ENCODE results near the gene PRIMA1. TPM values are rescaled to one million over a fixed set of nuclear protein-coding genes. Genes with fewer than 3 reads are reported as not detected.

PRIMA1 gene
- total RNA-seq (2013; cell fraction: nucleolus; rRNA removed): not detected in 2 replicates
- total RNA-seq (2014; rRNA removed) (not detected in 2 replicates), total RNA-seq (2014; rRNA removed; fragmentation: Illumina TruSeq; extraction: Trizol) (not detected in 2 replicates), total RNA-seq (2021) (not detected in 2 replicates), polyA plus RNA-seq (2011; rRNA removed) (not detected in 2 replicates), polyA plus RNA-seq (2014; fragmentation: Illumina TruSeq; extraction: Trizol) (not detected in 2 replicates), polyA plus RNA-seq (2014; fragmentation: Nextera tagmentation; extraction: Ambion mirVana) (not detected), polyA plus RNA-seq (2014; rRNA removed) (not detected in 2 replicates), polyA plus RNA-seq (2016; fragmentation: Nextera tagmentation; extraction: Ambion mirVana) (not detected), polyA minus RNA-seq (2011; rRNA and poly(A)+ RNA removed) (not detected in 2 replicates), Bru-seq, nascent RNA (percentile 1 among the genes with signal in this experiment), BruChase-seq, experiment 1, labeled RNA remaining after a 6-hour chase (percentile 1 among the genes with signal in this experiment), BruChase-seq, experiment 2, labeled RNA remaining after a 2-hour chase (percentile 6 among the genes with signal in this experiment)
- polyA plus RNA-seq (2011; ENCODE audit: low read depth): not detected
- polyA plus RNA-seq (2011; cell fraction: cytosol; rRNA removed): not detected in 2 replicates
- polyA plus RNA-seq (2011; cell fraction: nucleus; rRNA removed): not detected in 2 replicates
- polyA plus RNA-seq (2012): not detected in 2 replicates
- not detected in 2 replicates for polyA minus RNA-seq (2011; cell fraction: cytosol; rRNA and poly(A)+ RNA removed)
- polyA minus RNA-seq (2011; cell fraction: nucleus; rRNA and poly(A)+ RNA removed): not detected in 2 replicates
- long read RNA-seq, experiment 1: 0 reads
- long read RNA-seq, experiment 2: 0 reads

GRCh38 chr14:93788293-93788542 is at the start of gene PRIMA1:
Gene PRIMA1, minus strand, starts transcription at chr14:93788485. Its CDS starts 767 bp downstream, at chr14:93787718.
- WGBS (ENCODE audit: insufficient coverage, insufficient replicate concordance, low lambda C conversion rate, missing lambda C conversion rate): 19% methylated on average over 24 of the region's 24 CpGs
- no peak within 1 kb of the TSS for H2AFZ ChIP-seq (ENCODE audit: control insufficient read depth, low read depth, low read length)
- H3K4me2 ChIP-seq (ENCODE audit: control insufficient read depth, insufficient read depth): no peak within 1 kb of the TSS
- H3K9me3 ChIP-seq (replicated peaks; ENCODE audit: control insufficient read depth, insufficient read depth, low read length): no peaks in the 10 kb centered on the region; the same call in 2 of the 3 replicates
- DNase-seq (ENCODE audit: low read depth, low spot score) (no peak), ATAC-seq (no peak), FAIRE-seq (no peak)
- H3K79me2 ChIP-seq (ENCODE audit: control insufficient read depth, insufficient read depth, low read length): no peaks in the 10 kb centered on the region
- BruUV-seq (replicated peaks): no TSS peak
- H3K36me3 ChIP-seq (ENCODE audit: control insufficient read depth in 2 of 2, insufficient read depth in 2 of 2, low read length in 1 of 2): no peaks in the 10 kb centered on the region
- CTCF ChIA-PET: no interaction called here
- intact Hi-C loops (cut with micrococcal nuclease; ENCODE audit: unreplicated experiment) (no loop called here), in situ Hi-C loops (cut with MboI) (no loop called here)
- SMC1A ChIA-PET (ENCODE audit: uncharacterized antibody, unreplicated experiment): no interaction called here
- no peak for TF ChIP-seq KDM1A (IDR thresholded peaks at IDR 0.05; ENCODE audit: borderline replicate concordance)
- TF ChIP-seq BACH1 (IDR thresholded peaks at IDR 0.05; ENCODE audit: borderline replicate concordance): no peak
- TF ChIP-seq SMARCA5 (IDR thresholded peaks at IDR 0.05): no peak
- no peak for TF ChIP-seq POLR2AphosphoS2 (IDR thresholded peaks at IDR 0.05; ENCODE audit: low read depth, low read length)
- TF ChIP-seq ZNF592 (IDR thresholded peaks at IDR 0.05): no peak
- no peak for TF ChIP-seq IRF4 (IDR thresholded peaks at IDR 0.05; ENCODE audit: low read depth, low read length)
- no peak for TF ChIP-seq BCLAF1 (IDR thresholded peaks at IDR 0.05)
- TF ChIP-seq CREM (IDR thresholded peaks at IDR 0.05; ENCODE audit: low read depth): no peak
- TF ChIP-seq BCL11A (IDR thresholded peaks at IDR 0.05; ENCODE audit: low read depth, low read length): no peak
- TF ChIP-seq DPF2 (IDR thresholded peaks at IDR 0.05): no peak
- no peak for TF ChIP-seq SREBF1 (IDR thresholded peaks at IDR 0.05; ENCODE audit: low read length)
- no peak for TF ChIP-seq ATF3 (IDR thresholded peaks at IDR 0.05; ENCODE audit: borderline replicate concordance, extremely low read depth, low read depth, low read length)
- TF ChIP-seq ZNF207 (IDR thresholded peaks at IDR 0.05; ENCODE audit: borderline replicate concordance): no peak
- no peak for TF ChIP-seq NFYA (IDR thresholded peaks at IDR 0.05; ENCODE audit: borderline replicate concordance, low read depth, low read length)
- TF ChIP-seq IKZF1 (conservative IDR thresholded peaks at IDR 0.05): no peak
- POLR2A ChIA-PET: no interaction called here
- H3K27me3 ChIP-seq (replicated peaks in 1 of 2; ENCODE audit: control insufficient read depth in 2 of 2, insufficient read depth in 2 of 2, low read length in 1 of 2): peaks cover 6 to 8% of the 10 kb centered on the region in 2 experiments; a peak in 3 of 4 replicates
- H3K4me3 ChIP-seq: no peak within 1 kb of the TSS
- H4K20me1 ChIP-seq (ENCODE audit: control insufficient read depth, insufficient read depth): no peaks in the 10 kb centered on the region
- no peak within 1 kb of the TSS for H3K9ac ChIP-seq (ENCODE audit: control insufficient read depth, insufficient read depth, low read length)
- RAD21 ChIA-PET (ENCODE audit: unreplicated experiment): no interaction called here
- H3K4me1 ChIP-seq (ENCODE audit: control insufficient read depth, insufficient read depth, low read length): no peaks in the 10 kb centered on the region
- no peak within 1 kb of the TSS for H3K27ac ChIP-seq (ENCODE audit: control insufficient read depth, insufficient read depth)

Data from GM12878 (cell line).